GM12878 (cell line): ENCODE data around the gene NTM. TPM values are rescaled to one million over a fixed set of nuclear protein-coding genes. Genes with fewer than 3 reads are reported as not detected.

ENCODE experiments used
- BCLAF1 ChIP-seq: fragments of 450-650 bp; IDR thresholded peaks from 2 replicates; pipeline ENCODE4 v1.6.1; 2017; ENCODE audit warnings: antibody characterized with exemption, mild to moderate bottlenecking, moderate library complexity
- CTCF ChIP-seq, 3 experiments: IDR thresholded peaks in 2 of 3; conservative IDR thresholded peaks in 1 of 3; 2 replicates each; pipeline ENCODE4 v1.5.1; 2011; ENCODE audit warnings: low read depth in 3 of 3, low read length in 3 of 3, mild to moderate bottlenecking in 3 of 3, control low read depth in 2 of 3, moderate library complexity in 2 of 3, inconsistent platforms in 1 of 3, mixed read lengths in 1 of 3; ENCODE audit not compliant: control insufficient read depth in 2 of 3, insufficient read depth in 1 of 3; ENCODE audit errors: extremely low read depth in 1 of 3
- EP300 ChIP-seq, 2 experiments: fragments of 150-350 bp in 1 of 2; IDR thresholded peaks; 2 replicates each; pipeline ENCODE4 v1.6.1; 2011 to 2012; ENCODE audit warnings: low read depth in 2 of 2, low read length in 2 of 2, borderline replicate concordance in 1 of 2, improper control_type of control experiment in 1 of 2, inconsistent platforms in 1 of 2; ENCODE audit not compliant: control insufficient read depth in 1 of 2
- IKZF2 ChIP-seq, 2 experiments: fragments of 450-650 bp; IDR thresholded peaks; 2 replicates each; pipeline ENCODE4 v1.6.1; 2017; ENCODE audit warnings: mild to moderate bottlenecking in 2 of 2, moderate library complexity in 2 of 2
- PBX3 ChIP-seq: IDR thresholded peaks from 2 replicates; pipeline ENCODE4 v1.6.1; 2011; ENCODE audit warnings: mild to moderate bottlenecking, low read depth, low read length, moderate library complexity; ENCODE audit not compliant: insufficient replicate concordance
- SRF ChIP-seq, 2 experiments: IDR thresholded peaks; 2 replicates each; pipeline ENCODE4 v1.6.1; 2011; ENCODE audit warnings: low read depth in 2 of 2, low read length in 2 of 2, mild to moderate bottlenecking in 1 of 2, moderate library complexity in 1 of 2
- polyA plus RNA-seq, 11 experiments: library from polyadenylated mRNA; depleted of rRNA in 4 of 11; unstranded in 6 of 11; stranded (reverse) in 5 of 11; fragments of >200 nt; fragmentation: Nextera tagmentation in 4 of 11; fragmentation: Illumina TruSeq in 1 of 11; extraction: Ambion mirVana in 4 of 11; extraction: Trizol in 1 of 11; gene quantifications; 1 replicate in 1 of 11; 2 replicates in 10 of 11; pipeline versions ENCODE4 v1.2.1 to v1.2.3, GENCODE V29; 2011 to 2016; ENCODE audit warnings: inconsistent platforms in 2 of 11, missing spikeins in 2 of 11, low read depth in 1 of 11
- total RNA-seq, 4 experiments: library from RNA; depleted of rRNA in 3 of 4; stranded (reverse); fragments of >200 nt in 3 of 4; fragmentation: Illumina TruSeq in 1 of 4; extraction: Trizol in 1 of 4; gene quantifications; 2 replicates each; pipeline versions ENCODE4 v1.2.1 to v1.2.3, GENCODE V29; 2013 to 2021

NTM gene
- total and polyA plus RNA-seq, 10 of the 15 experiments (the other 5 are each of a cell fraction or from before 2014, with no cell fraction given) = not detected

- TF ChIP-seq CTCF (IDR thresholded peaks at IDR 0.05 in 2 of 3, conservative IDR thresholded peaks at IDR 0.05 in 1 of 3; ENCODE audit: control insufficient read depth in 2 of 3, extremely low read depth in 1 of 3, insufficient read depth in 1 of 3, low read depth in 3 of 3, low read length in 3 of 3) = no peak
- TF ChIP-seq BCLAF1 = no peak
- no peak for TF ChIP-seq EP300 (IDR thresholded peaks at IDR 0.05; ENCODE audit: borderline replicate concordance in 1 of 2, control insufficient read depth in 1 of 2, low read depth in 2 of 2, low read length in 2 of 2)
- TF ChIP-seq IKZF2 (IDR thresholded peaks at IDR 0.05) = no peak
- TF ChIP-seq SRF (IDR thresholded peaks at IDR 0.05; ENCODE audit: low read depth in 2 of 2, low read length in 2 of 2) = no peak
- TF ChIP-seq PBX3 = no peak
- TF ChIP-seq, all 136 proteins: peak for 0
Measured at GRCh38 chr11:131626788-131627187, 256.4 kb downstream of the NTM start (continued).
